DMS53 (cell line): Measurements from ENCODE around the gene MRPS2.

Experiments
- DNase-seq: peaks from one replicate; lab custom pipeline; 2025; lab: John Stamatoyannopoulos, UW

Gene MRPS2

DNA sequence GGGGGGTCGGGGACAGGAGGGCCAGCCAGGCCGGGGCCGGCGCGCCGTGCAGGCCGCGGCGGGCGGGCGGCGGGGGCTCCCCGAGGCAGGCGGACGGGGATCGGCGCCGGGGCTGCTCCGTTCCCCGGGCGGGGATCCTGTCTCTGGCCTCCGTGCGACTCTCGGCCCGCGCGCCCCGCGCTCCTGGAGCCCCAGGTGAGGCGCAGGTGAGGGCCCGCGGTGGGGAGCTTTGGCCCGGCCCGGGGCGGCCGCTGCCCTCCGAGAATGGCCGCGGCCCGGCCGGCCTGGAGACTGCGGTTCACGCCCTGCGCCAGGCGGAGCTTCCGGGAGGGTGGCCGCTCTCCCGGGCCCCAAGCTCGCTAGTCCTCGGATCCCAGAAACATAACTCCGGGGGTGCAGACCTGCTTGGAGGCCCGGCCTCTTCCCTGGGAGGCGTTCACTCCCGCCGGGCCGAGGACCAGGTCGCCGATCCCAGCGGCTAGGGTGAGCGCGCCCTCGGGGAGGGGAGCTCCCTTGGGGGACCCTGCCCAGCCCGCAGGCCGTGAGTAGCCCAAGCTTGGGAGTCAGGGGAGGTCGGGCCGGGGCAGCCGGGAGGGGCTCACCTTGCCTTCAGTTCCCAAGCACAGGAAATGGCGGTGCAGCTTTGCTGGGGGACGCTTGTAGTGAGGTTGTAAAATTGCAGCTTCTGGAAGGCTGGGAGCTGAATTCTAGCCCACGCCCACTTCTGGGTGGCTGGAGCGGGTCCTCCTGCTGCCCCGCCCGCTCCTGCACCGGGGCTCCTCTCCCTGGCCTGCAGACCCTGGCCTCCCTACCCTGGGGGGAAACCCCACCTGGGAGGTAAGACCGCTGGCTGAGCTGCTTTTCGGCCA, 20.2 kb upstream of the MRPS2 start:
- DNase-seq = peak; percentile 68

DNA sequence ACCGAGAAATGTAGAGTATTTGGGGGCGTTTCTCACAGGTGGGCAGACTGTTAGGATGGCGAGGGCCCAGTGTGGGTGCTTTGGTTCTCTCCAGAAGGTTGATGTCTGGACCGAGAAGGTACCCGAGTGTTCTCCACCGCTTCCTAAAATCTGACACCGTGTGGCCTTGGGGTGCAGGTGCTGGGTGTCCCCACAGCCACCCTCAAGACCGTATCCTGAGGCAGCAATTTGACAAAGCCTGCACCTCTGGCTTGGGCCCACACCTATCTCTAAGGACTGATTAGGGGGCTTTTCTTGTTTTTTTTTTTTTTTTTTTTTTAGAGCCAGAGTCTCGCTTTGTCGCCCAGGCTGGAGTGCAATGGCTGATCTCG, 19.6 kb upstream of the MRPS2 start:
- DNase-seq = no peak

DNA sequence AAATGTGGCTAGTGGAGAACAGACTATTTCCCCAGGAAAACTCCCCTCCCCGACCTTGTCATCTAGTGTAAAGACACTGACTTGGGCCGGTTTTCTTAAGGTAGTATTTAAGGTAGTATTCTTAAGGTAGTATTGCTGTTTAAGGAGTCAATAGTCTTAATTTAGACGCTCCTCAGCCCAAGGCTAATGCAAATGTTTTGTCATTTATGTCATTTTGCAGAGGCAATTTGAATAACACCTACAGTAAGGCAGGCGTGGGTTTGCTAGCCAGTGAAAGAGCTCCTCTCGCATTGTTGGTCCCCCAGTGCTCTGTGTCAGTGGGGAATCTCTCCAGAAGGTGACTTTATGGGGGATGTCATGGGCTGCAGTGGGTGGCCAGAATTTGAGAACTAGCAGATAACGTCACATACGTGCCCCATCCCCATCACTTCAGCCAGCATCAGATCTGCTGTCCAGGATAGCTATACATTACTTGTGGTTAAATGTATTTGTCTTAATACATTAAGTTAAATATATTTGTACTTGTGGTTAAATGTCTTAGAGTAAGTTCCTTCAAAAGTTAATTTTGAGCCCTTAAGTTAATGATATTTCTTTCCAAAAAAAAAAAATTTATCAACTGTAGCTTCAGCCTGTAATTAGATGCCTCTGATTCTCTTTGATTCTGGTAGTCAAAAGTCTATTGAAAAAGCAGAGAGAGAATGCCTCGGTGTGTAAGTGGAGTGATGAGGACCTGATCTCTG, 18.3 kb upstream of the MRPS2 start:
- DNase-seq = no peak

DNA sequence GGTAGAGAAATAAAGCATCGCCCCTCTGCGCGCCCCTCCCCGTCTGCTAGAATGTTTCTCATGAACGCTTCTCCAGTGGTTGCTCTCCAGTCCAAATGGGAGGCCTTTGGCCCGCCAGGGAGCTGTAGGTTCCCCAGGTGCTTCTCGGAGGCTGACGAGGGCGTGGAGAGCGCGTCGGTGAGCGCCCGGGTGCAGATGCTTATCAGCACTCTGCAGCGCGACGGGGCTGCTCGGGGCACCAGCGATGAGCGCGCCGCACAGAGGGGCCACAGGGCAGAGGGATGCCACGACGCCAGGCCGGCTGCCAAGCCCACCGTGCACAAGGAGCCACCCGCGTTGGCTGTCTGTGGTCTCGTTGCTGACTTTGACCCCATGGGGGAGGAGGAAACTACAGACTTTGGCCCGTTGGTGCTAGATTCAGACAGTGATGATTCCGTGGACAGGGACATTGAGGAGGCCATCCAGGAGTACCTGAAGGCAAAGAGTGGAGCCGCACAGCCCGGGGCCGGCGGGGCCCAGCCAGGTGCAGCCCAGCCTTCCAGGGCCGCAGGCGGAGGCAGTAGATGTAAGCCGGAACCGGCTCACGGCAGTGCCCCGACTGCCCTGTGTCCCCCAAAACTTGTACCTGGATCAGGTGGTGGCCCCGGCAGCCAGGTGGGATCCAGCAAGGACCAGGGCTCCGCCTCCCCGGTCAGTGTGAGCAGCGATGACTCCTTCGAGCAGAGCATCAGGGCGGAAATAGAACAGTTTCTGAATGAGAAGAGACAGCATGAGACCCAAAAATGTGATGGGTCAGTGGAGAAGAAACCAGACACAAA, 15.8 kb upstream of the MRPS2 start:
- DNase-seq = no peak

- DNase-seq = no peak
These were observed 15.1 kb upstream of the MRPS2 start for GRCh38 chr9:135485385-135485784.

DNA sequence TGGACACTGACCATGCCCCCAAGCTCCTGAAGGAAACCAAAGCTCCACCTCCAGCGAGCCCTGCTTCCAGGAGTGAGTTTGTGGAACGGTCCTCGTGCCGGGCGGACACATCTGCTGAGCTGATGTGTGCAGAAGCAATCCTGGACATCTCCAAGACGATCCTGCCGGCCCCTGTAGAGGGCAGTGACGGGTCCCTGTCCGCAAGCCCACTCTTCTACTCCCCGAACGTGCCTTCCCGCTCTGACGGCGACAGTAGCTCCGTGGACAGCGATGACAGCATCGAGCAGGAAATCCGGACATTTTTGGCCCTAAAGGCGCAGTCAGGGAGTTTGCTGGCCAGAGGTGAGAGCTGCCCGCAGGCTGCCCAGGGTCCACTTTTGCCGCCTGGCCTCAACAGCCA, 14.7 kb upstream of the MRPS2 start:
- DNase-seq = no peak

DNA sequence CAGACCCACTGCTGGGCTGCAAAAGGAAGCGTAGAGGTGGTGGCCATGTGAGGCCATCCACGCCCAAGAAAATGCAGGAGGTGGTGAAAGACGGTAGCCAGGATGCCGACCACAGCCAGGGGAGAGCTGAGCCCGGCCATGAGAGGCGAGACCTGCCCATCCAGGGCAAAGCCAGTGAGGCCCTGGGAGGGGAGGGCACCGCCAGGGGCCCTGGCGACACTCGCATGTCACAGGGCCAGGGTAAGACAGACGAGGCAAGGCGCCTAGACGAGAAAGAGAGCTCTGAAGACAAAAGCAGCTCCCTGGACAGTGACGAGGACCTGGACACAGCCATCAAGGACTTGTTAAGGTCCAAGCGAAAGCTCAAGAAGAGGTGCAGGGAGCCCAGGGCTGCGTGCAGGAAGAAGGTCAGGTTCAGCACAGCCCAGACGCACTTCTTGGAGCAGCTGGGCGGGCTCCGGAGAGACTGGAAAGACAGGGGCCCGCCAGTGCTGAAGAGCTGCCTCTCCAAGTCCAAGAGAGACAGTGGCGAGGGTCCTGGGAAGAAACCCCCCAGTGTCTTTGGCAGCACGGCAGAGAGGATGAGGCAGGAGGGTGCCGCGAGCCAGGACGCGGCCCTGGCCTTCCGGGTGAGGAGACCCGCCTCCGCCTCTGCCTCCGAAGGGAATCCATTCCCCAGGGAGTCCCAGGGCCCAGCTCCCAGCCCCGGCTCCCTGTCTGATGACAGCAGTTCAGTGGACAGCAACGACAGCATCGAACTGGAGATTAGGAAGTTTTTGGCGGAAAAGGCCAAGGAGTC, 14.0 kb upstream of the MRPS2 start:
- DNase-seq = no peak

GRCh38 chr9:135487281-135488012, 13.0 kb upstream of the MRPS2 start:
- DNase-seq = no peak

- DNase-seq = no peak
These were observed 12.5 kb upstream of the MRPS2 start for GRCh38 chr9:135488013-135488330.

DNA sequence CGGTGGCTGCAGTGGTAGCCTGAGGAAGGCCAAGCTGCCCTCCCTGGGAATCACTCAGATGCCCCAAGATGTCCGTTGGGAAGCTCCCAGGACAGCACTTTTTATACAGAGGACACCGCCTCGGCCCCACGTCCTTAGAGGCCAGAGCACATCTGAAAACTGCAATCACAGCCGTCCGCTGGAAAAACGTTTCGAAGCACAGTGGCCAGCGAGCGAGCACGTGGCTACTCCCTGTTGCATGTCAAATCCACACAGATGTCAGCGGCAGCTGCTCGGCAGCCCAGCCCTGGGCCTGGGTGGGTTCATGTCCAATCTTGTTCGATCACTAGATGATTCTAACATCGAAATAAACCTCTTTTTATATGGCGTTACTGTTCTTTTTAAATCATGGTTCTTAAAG, 12.0 kb upstream of the MRPS2 start:
- no peak for DNase-seq

- DNase-seq = no peak
These were observed 11.1 kb upstream of the MRPS2 start for GRCh38 chr9:135489188-135489906.

DNA sequence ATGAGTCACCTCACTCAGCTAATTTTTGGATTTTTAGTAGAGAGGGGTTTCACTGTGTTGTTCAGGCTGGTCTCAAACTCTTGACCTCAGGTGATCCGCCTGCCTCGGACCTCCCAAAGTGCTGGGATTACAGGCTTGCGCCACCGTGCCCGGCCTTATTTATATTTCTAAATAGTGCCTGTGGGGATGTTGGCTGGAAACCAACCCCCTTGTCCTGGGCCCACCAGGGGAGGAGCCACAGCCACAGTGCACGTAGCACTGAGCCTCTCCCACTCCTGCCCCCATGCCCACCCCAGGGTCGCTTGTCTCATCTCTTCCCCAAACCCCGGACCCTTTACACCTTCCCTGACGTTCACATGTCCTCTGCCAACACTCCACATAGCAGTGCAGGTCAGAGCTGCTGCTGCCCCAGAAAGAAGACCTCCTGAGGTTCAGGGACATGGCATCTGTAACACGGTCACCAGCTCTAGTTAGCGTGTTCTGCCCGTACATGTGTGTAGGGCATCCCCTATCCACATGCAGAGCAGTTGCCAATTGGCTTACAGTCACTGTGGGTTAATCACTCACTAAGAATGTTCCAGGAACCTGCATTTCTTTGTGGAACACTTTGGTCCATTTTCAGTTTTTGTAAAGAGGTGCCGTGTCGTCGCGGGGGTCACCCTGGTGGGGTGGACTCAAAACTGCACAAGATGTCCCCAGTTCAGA, 10.2 kb upstream of the MRPS2 start:
- DNase-seq = no peak

GRCh38 chr9:135490980-135491464, 9.5 kb upstream of the MRPS2 start:
- no peak for DNase-seq

- no peak for DNase-seq
These were observed 8.7 kb upstream of the MRPS2 start for GRCh38 chr9:135491764-135492163.

DNA sequence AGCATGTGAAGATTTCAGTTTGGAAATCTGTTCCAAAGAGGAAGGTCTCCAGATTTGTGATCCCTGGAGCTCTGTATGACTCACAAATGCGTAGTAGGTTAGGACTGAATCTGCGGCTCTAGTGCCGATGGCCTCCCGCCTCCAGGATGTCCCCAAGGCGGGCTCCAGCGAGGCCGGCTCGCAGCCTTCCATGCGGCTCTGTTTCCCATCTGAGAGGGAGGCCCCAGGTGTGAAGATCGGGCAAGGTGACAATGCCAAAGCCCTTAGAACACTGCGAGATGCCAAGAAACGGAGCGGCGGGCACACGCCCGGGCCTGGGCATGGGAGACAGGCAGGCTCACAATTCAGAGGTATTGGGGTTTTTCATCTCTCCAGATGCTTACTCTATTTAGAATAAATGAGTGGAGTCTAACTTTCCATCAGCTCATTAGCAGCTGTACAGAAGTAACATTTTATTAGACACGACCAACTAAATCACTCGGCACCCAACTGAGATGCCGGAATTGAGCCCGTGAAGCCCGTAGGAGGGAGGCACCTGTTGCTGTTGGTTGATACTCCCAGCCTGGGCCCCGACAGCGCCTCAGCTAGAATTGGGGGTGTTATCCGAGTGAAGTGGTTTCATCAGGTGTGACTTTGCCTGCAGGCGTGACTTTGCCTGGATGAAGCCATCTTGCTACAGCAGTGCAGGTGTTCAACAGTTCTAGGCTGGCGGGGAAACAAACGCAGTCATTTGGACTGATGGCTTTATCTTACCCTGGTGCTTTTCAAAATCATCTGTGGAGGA, 7.4 kb upstream of the MRPS2 start:
- DNase-seq = no peak

GRCh38 chr9:135494791-135495559, 5.5 kb upstream of the MRPS2 start:
- no peak for DNase-seq

DNA sequence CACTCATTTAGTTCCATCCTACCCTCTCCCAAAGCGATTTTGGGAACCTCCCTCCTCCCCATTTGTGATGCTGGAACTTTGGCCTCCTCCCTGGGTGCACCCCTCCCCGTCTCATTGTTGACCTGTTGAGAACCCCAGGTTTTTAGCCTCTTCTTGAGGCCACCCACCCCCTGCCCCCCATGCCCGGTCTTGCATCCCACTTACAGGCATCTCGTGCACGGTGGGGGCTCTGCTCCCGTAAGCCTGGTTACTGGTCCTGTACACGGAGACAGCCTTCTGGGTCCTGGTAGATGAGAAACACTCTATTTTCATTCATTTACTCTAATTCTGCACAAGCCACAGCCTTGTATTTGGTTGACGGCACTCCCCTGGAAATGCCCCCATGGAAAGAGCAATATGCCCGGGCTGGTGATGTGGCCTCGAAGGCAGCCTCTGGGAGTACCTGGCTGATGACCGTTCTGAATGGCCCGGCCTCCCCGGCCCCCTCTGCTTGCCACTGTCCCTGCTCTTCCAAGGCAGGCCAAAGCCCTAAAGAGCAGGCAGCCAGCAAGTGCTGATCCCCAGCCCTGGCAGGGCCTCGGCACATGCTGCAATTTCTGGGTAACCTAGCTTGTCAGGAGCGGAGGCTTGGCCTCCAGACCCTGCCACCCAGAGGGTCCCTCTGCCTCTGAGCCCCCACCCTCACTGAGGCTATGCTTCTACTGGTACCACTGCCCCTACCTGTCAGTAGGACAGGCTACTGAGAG, 1.9 kb upstream of the MRPS2 start:
- DNase-seq = no peak
